Liver (tissue), 9 donors: ENCODE data around the gene MFGE8. TPM values are rescaled to one million over a fixed set of nuclear protein-coding genes. Genes with fewer than 3 reads are reported as not detected.
"Not testable (repeated sequence)": the region's sequence is repeated elsewhere in the genome, so short reads cannot be mapped to it uniquely, and the experiment has no call there.

ENCODE experiments used
- DNase-seq: peaks from one replicate; pipeline ENCODE4 v3.0.0-alpha.2; 2017; ENCODE audit warnings: low spot score
- H3K27ac ChIP-seq, 2 donors: one replicate each; pipeline ENCODE4 v1.7.0; 2013; ENCODE audit warnings: inconsistent platforms in 2 of 2, low read length in 2 of 2, control low read depth in 1 of 2, low read depth in 1 of 2, mild to moderate bottlenecking in 1 of 2
- H3K27me3 ChIP-seq, 4 donors: one replicate each; pipeline versions ENCODE4 v1.6.1 to v1.7.0; 2013; ENCODE audit warnings: low read length in 3 of 4, inconsistent platforms in 1 of 4, mild to moderate bottlenecking in 1 of 4, moderate library complexity in 1 of 4; ENCODE audit not compliant: control insufficient read depth in 4 of 4, insufficient read depth in 4 of 4
- H3K36me3 ChIP-seq, 4 donors: one replicate each; pipeline versions ENCODE4 v1.6.1 to v1.7.0; 2013; ENCODE audit warnings: low read length in 3 of 4, mild to moderate bottlenecking in 3 of 4, low read depth in 1 of 4, moderate library complexity in 1 of 4; ENCODE audit not compliant: control insufficient read depth in 4 of 4, insufficient read depth in 3 of 4
- H3K4me1 ChIP-seq, 4 donors: one replicate each; pipeline versions ENCODE4 v1.6.1 to v1.7.0; 2013; ENCODE audit warnings: low read length in 3 of 4, mild to moderate bottlenecking in 3 of 4, moderate library complexity in 1 of 4; ENCODE audit not compliant: control insufficient read depth in 4 of 4, insufficient read depth in 4 of 4
- H3K4me3 ChIP-seq, 3 donors: one replicate each; pipeline versions ENCODE4 v1.6.1 to v1.7.0; 2013; ENCODE audit warnings: low read length in 3 of 3, control low read depth in 1 of 3, low read depth in 1 of 3, mild to moderate bottlenecking in 1 of 3
- H3K9ac ChIP-seq, 2 donors: one replicate each; pipeline ENCODE4 v1.7.0; 2013; ENCODE audit warnings: low read length in 2 of 2, mild to moderate bottlenecking in 2 of 2, moderate library complexity in 2 of 2, control low read depth in 1 of 2, low read depth in 1 of 2
- H3K9me3 ChIP-seq, 4 donors: one replicate each; pipeline versions ENCODE4 v1.6.1 to v1.7.0; 2013; ENCODE audit warnings: low read length in 3 of 4; ENCODE audit not compliant: control insufficient read depth in 4 of 4
- ATF3 ChIP-seq: IDR thresholded peaks from 2 replicates; pipeline ENCODE4 v1.6.1; 2016; ENCODE audit warnings: antibody characterized with exemption
- CTCF ChIP-seq: fragments of 150-350 bp; IDR thresholded peaks from 2 replicates; pipeline ENCODE4 v1.5.1; 2017; ENCODE audit warnings: improper control_type of control experiment, low read depth, low read length; ENCODE audit not compliant: missing input control
- EGR1 ChIP-seq, 2 donors: IDR thresholded peaks; 2 replicates each; pipeline ENCODE4 v1.6.1; 2016 to 2018; ENCODE audit warnings: antibody characterized with exemption in 2 of 2, low read depth in 2 of 2
- FOXA1 ChIP-seq: IDR thresholded peaks from 2 replicates; pipeline ENCODE4 v1.6.1; 2016; ENCODE audit warnings: antibody characterized with exemption
- FOXA2 ChIP-seq: IDR thresholded peaks from 2 replicates; pipeline ENCODE4 v1.6.1; 2016; ENCODE audit warnings: antibody characterized with exemption
- GABPA ChIP-seq, 2 donors: IDR thresholded peaks in 1 of 2; conservative IDR thresholded peaks in 1 of 2; 2 replicates each; pipeline ENCODE4 v1.6.1; 2016; ENCODE audit warnings: antibody characterized with exemption in 2 of 2, mild to moderate bottlenecking in 1 of 2, moderate library complexity in 1 of 2
- HNF4G ChIP-seq: IDR thresholded peaks from 2 replicates; pipeline ENCODE4 v1.6.1; 2016; ENCODE audit warnings: antibody characterized with exemption
- JUND ChIP-seq, 2 donors: IDR thresholded peaks; 2 replicates each; pipeline ENCODE4 v1.6.1; 2016; ENCODE audit warnings: antibody characterized with exemption in 2 of 2
- MAX ChIP-seq: IDR thresholded peaks from 2 replicates; pipeline ENCODE4 v1.6.1; 2016; ENCODE audit warnings: antibody characterized with exemption
- NR2F2 ChIP-seq: IDR thresholded peaks from 2 replicates; pipeline ENCODE4 v1.6.1; 2016; ENCODE audit warnings: antibody characterized with exemption
- RAD21 ChIP-seq, 2 donors: IDR thresholded peaks; 2 replicates each; pipeline ENCODE4 v1.6.1; 2016; ENCODE audit warnings: antibody characterized with exemption in 2 of 2, mild to moderate bottlenecking in 2 of 2
- REST ChIP-seq: IDR thresholded peaks from 2 replicates; pipeline ENCODE4 v1.6.1; 2016; ENCODE audit warnings: antibody characterized with exemption, mild to moderate bottlenecking
- RXRA ChIP-seq, 2 donors: IDR thresholded peaks; 2 replicates each; pipeline ENCODE4 v1.6.1; 2017 to 2018; ENCODE audit warnings: antibody characterized with exemption in 2 of 2, mild to moderate bottlenecking in 1 of 2
- TAF1 ChIP-seq: conservative IDR thresholded peaks from 2 replicates; pipeline ENCODE4 v1.6.1; 2016; ENCODE audit warnings: antibody characterized with exemption, mild to moderate bottlenecking
- YY1 ChIP-seq: IDR thresholded peaks from 2 replicates; pipeline ENCODE4 v1.6.1; 2016; ENCODE audit warnings: antibody characterized with exemption, mild to moderate bottlenecking
- ZBTB33 ChIP-seq: IDR thresholded peaks from 2 replicates; pipeline ENCODE4 v1.6.1; 2016; ENCODE audit warnings: antibody characterized with exemption
- WGBS: extraction: QIAGEN DNeasy Blood & Tissue Kit; methylation state at CpG from one replicate; pipeline ENCODE4 v1.1.7; 2013; 5-methylcytosine and 5-hydroxymethylcytosine counted together
- polyA plus RNA-seq, 2 donors: library from polyadenylated mRNA; stranded (reverse) in 1 of 2; unstranded in 1 of 2; fragments of 200-250 nt in 1 of 2; fragments of >200 nt in 1 of 2; fragmentation: Nextera tagmentation in 1 of 2; extraction: Ambion mirVana in 1 of 2; gene quantifications; one replicate each; pipeline versions ENCODE4 v1.2.1 to v1.2.3, GENCODE V29; 2013 to 2015
- total RNA-seq, 2 donors: library from RNA; depleted of rRNA; stranded (reverse); fragments of >200 nt; gene quantifications; one replicate each; pipeline ENCODE4 v1.2.3, GENCODE V29; 2014
- donor health status: healthy.
- donor health status: healthy.
- donor health status: healthy.
- donor health status: healthy.
- donor health status: healthy.

MFGE8 gene
- total and polyA plus RNA-seq, 4 donors, result 6.6 to 14.8 (median 12.8) TPM

GRCh38 chr15:88938802-88939485 lies 25.8 kb upstream of the MFGE8 start:
- H3K9me3 ChIP-seq, result no peaks in the 10 kb centered on the region
- no peaks in the 10 kb centered on the region for H3K27me3 ChIP-seq
- TF ChIP-seq NR2F2 (no peak), RAD21 (IDR thresholded peaks at IDR 0.05) (no peak), ZBTB33 (no peak), HNF4G (no peak), JUND (IDR thresholded peaks at IDR 0.05) (no peak), YY1 (no peak), MAX (no peak), RXRA (IDR thresholded peaks at IDR 0.05) (no peak), CTCF (no peak), TAF1 (no peak), GABPA (IDR thresholded peaks at IDR 0.05 in 1 of 2, conservative IDR thresholded peaks at IDR 0.05 in 1 of 2) (no peak), ATF3 (no peak), EGR1 (IDR thresholded peaks at IDR 0.05; ENCODE audit: low read depth in 2 of 2) (no peak), FOXA1 (no peak), FOXA2 (no peak)
- no peaks in the 10 kb centered on the region for H3K4me1 ChIP-seq
- H3K4me3 ChIP-seq, result no peak overlapping the region
- no peak for DNase-seq
- no peak overlapping the region for H3K27ac ChIP-seq
- H3K36me3 ChIP-seq, result no peaks in the 10 kb centered on the region
- WGBS, result 86% methylated on average over 15 of the region's 15 CpGs
- no peak overlapping the region for H3K9ac ChIP-seq

- H3K4me1 ChIP-seq, DNase-seq, H3K9me3 ChIP-seq, H3K9ac ChIP-seq, H3K27me3 ChIP-seq, H3K36me3 ChIP-seq, H3K27ac ChIP-seq, H3K4me3 ChIP-seq: not testable (repeated sequence)
- 80% methylated on average over 4 of the region's 4 CpGs for WGBS
Observed at GRCh38 chr15:88934449-88934848, 21.3 kb upstream of the MFGE8 start.

- Histone ChIP-seq H3K9me3 (no peaks in the 10 kb centered on the region), H3K36me3 (no peaks in the 10 kb centered on the region), H3K4me1 (no peaks in the 10 kb centered on the region), H3K27ac (no peak overlapping the region), H3K9ac (no peak overlapping the region), H3K27me3 (peaks cover 0 to 2% (median 0%) of the 10 kb centered on the region in 4 donors), H3K4me3 (no peak overlapping the region)
- no peak for DNase-seq
- WGBS, result 83% methylated on average over 1 of the region's 1 CpG
- TF ChIP-seq NR2F2 (no peak), CTCF (no peak), HNF4G (no peak), EGR1 (IDR thresholded peaks at IDR 0.05; ENCODE audit: low read depth in 2 of 2) (no peak), GABPA (IDR thresholded peaks at IDR 0.05 in 1 of 2, conservative IDR thresholded peaks at IDR 0.05 in 1 of 2) (no peak), YY1 (no peak), FOXA2 (no peak), REST (no peak), TAF1 (no peak), RXRA (IDR thresholded peaks at IDR 0.05) (no peak), MAX (no peak)
Observed at GRCh38 chr15:88932875-88933330, 19.7 kb upstream of the MFGE8 start.
